LNCAP (cell line): ENCODE results near the gene CRYBG2.
"Not testable (repeated sequence)": the region's sequence is repeated elsewhere in the genome, so short reads cannot be mapped to it uniquely, and the experiment has no call there.

Source experiments
- TF ChIP-seq, protein P1 (sequence below): fragments of 450-650 bp; IDR thresholded peaks from 2 replicates; pipeline ENCODE4 v1.5.1; 2017; ENCODE audit warnings: mild to moderate bottlenecking

The CRYBG2 gene

DNA sequence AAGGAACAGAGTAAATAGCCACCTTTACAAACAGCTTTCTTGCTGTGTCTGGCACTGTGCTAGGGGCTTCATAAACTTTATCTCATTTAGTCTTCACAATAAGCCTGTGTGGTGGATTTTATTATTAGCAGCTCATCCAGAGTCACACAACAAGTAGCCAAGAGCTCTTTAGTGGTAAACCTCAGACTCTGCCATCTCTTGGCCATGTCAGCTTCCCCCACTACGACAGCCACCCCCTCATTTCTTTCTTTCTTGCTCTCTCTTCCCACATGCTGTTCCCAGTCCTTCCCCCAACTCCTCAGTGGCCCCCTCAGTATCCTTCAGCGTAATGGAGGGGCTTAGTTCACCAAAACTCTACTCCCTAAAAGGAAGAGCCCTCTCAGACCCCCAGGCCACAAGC is 19.9 kb upstream of the CRYBG2 start:
- TF ChIP-seq, protein P1, sequence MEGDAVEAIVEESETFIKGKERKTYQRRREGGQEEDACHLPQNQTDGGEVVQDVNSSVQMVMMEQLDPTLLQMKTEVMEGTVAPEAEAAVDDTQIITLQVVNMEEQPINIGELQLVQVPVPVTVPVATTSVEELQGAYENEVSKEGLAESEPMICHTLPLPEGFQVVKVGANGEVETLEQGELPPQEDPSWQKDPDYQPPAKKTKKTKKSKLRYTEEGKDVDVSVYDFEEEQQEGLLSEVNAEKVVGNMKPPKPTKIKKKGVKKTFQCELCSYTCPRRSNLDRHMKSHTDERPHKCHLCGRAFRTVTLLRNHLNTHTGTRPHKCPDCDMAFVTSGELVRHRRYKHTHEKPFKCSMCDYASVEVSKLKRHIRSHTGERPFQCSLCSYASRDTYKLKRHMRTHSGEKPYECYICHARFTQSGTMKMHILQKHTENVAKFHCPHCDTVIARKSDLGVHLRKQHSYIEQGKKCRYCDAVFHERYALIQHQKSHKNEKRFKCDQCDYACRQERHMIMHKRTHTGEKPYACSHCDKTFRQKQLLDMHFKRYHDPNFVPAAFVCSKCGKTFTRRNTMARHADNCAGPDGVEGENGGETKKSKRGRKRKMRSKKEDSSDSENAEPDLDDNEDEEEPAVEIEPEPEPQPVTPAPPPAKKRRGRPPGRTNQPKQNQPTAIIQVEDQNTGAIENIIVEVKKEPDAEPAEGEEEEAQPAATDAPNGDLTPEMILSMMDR = no peak

DNA sequence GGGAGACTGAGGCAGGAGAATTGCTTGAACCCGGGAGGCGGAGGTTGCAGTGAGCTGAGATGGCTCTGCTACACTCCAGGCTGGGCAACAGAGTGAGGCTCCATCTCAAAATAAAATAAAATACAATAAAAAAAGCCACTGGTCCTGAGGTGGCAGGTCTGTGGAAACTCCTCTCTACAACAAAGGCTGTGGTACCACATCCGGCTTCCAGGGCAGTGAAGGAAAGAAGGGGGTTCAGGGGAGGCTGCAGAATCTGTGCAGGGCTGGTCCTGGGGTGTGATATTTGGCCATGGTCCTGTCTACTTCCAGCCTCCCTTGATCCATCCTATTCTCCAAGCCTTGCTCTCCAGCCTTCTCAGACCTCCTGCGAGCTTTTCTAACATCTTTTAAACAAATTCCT is 19.4 kb upstream of the CRYBG2 start:
- TF ChIP-seq, protein P1 = no peak

DNA sequence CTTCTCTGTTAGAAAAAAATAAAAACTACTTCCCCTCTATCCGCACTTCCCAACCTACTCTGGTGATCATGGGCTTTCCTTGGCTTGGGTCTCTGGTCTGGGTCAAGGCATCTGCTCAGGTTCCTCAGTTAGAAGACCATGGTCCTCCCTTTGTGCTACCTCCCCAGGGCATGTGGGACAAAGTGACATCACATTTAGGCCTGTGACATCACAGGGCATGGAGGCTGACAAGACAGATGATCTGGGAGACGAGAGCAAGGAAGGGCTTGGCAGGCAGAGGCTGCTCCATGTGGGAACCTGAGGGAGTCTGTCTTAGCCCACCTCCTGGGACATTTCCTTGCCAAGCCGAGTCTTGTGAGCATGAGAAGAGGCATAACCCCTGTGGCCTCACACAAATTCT is 18.7 kb upstream of the CRYBG2 start, which contains the start of gene ZNF683:
TSS of gene ZNF683 (minus strand) at position 140 of the 400 bp plus-strand sequence. CDS start 4,179 bp downstream, outside the sequence.
- TF ChIP-seq, protein P1 = not testable (repeated sequence)

DNA sequence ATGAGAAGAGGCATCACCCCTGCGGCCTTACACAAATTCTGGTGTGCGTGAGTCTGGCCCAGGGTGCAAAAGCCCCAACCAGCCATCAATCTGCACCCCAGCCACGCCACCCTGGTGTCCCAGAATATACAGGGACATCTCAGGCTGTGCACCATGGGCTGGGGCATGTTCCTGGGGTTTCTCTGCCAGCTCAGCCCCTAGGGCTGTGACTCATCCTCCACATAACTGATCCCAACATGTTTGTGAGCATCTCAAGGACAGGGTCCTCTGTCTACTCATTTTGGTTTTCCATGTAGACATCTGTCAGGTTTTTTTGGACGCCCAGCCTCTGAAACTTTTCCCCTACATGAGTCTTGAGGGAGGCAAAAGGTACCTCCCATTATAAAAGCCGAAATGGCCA is 18.1 kb upstream of the CRYBG2 start:
- TF ChIP-seq, protein P1 = no peak

DNA sequence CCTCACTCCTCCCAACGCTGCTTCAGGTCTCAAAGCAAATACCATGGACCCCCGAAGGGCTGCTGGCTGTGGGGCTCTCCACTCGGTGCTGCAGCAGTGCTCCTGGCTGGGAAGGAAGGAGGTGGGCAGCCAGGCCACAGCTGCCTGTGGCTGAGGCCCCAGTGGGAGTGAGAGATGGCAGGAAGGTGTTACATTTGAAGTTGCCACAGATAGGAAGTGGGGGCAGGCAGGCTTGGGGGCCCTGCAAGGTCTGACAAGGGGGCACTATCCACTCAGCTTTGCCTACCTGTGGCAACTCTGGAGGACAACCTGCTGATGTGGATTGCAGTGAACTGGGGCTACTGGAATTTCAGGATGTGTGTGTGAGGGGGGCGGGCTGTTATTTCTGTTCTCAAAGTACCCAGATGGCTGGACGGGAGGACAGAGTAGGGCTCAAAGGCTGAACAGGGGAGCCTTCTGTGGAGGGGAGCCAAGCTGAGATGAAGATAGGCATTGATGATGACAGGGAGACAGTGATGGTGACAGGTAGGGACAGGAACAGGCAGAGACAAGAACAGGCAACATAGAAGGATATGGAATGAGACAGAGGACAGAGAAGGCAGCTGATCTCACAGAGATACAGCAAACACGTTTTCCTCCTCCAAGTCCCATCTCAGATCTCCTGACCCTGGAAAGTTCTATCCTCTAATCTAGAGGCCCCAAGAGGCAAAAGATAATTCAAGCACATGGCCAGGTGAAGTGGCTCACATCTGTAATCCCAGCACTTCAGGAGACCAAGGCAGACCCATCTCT is 16.9 kb upstream of the CRYBG2 start:
- TF ChIP-seq, protein P1 = no peak

DNA sequence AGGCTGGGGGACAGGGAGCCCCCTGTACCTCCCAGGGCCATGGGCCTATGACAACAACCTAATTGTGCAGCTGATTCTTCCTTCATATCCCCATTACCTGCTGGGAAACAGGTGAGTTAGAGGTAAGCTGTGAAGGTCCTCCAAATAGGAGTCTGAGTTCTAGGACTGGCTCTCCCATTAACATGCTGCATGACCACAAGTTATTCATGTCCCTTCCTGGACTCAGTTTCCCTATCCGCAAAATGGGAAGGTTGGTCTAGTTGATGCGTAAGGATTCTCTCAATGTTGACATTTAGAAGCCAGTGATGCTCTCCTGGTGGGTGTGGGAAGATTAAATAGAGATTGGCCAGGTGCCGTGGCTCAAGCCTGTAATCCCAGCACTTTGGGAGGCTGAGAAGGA is 14.6 kb upstream of the CRYBG2 start:
- TF ChIP-seq, protein P1 = no peak

DNA sequence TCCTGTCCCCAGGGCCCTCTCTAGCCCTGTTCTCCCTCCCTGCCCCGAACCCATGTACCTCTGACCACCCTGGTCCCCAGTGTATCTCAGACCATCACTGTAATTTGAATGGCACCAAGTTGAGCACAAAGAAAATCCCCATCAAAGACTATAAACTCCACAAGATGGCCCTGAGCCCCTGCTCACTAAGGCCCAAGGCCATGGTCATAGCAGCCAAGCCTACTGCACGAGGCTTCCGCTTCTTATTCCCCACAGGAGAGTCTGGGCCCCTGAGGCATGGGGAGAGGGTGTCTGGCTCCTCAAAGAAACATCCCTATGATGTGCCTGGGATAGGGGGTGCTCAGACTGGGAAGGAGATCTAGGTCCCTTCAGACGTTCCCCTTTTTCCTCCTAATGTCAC is 14.1 kb upstream of the CRYBG2 start:
- TF ChIP-seq, protein P1 = no peak
